Measurements from ENCODE around the gene SLITRK4.

GRCh38 chrX:143580266-143580665, 55.6 kb downstream of the SLITRK4 start:
- TF ChIP-seq CTCF (IDR thresholded peaks at IDR 0.05) (no peak), POLR2A (IDR thresholded peaks at IDR 0.05) (no peak)

All from lower leg skin (tissue), 3 donors.